ENCODE data around the gene MUC6. TPM values are rescaled to one million over a fixed set of nuclear protein-coding genes. Genes with fewer than 3 reads are reported as not detected.

The MUC6 gene
- total RNA-seq, 3 donors from 2014 or later (not counting 1 experiment from before 2014, with no cell fraction given) = not detected

- Histone ChIP-seq H3K36me3 (ENCODE audit: control insufficient read depth, insufficient read depth, low read length) (no peaks in the 10 kb centered on the region), H3K4me1 (ENCODE audit: control insufficient read depth, insufficient read depth, low read length) (peaks cover 13% of the 10 kb centered on the region), H3K4me3 (ENCODE audit: low read length) (no peak overlapping the region), H3K27ac (ENCODE audit: low read length) (no peak overlapping the region), H3K9me3 (ENCODE audit: control insufficient read depth, insufficient read depth, low read length) (no peaks in the 10 kb centered on the region), H3K27me3 (ENCODE audit: control insufficient read depth, insufficient read depth, low read length) (no peaks in the 10 kb centered on the region)
- no peaks in the 10 kb centered on the region for H3K27me3 Mint-ChIP-seq (ENCODE audit: low read depth in 2 of 2)
- H3K36me3 Mint-ChIP-seq = no peaks in the 10 kb centered on the region
- intact Hi-C loops (cut with micrococcal nuclease) = no loop called here
- ATAC-seq (no peak), DNase-seq (no peak)
- peaks cover 0 to 4% of the 10 kb centered on the region in 2 donors for H3K4me1 Mint-ChIP-seq
- no peak for TF ChIP-seq CTCF (IDR thresholded peaks at IDR 0.05)
- H3K27ac Mint-ChIP-seq = no peak overlapping the region
- H3K9me3 Mint-ChIP-seq = no peaks in the 10 kb centered on the region
- WGBS (ENCODE audit: insufficient coverage) = 96% methylated on average over 50 of the region's 50 CpGs
- H3K4me3 Mint-ChIP-seq = no peak overlapping the region
Measured at GRCh38 chr11:1023811-1024596, 12.5 kb downstream of the MUC6 start.

GRCh38 chr11:1022908-1023810 is 13.4 kb downstream of the MUC6 start:
- Mint-ChIP-seq H3K9me3 (peaks cover 0 to 2% of the 10 kb centered on the region in 2 donors), H3K4me1 (peaks cover 2 to 8% of the 10 kb centered on the region in 2 donors), H3K4me3 (no peak overlapping the region), H3K36me3 (no peaks in the 10 kb centered on the region), H3K27me3 (ENCODE audit: low read depth in 2 of 2) (no peaks in the 10 kb centered on the region), H3K27ac (no peak overlapping the region)
- intact Hi-C loops (cut with micrococcal nuclease) = no loop called here
- no peak for DNase-seq
- no peak for TF ChIP-seq CTCF (IDR thresholded peaks at IDR 0.05)
- no peak overlapping the region for H3K27ac ChIP-seq (ENCODE audit: low read length)
- H3K27me3 ChIP-seq (ENCODE audit: control insufficient read depth, insufficient read depth, low read length) = no peaks in the 10 kb centered on the region
- 96% methylated on average over 28 of the region's 28 CpGs for WGBS (ENCODE audit: insufficient coverage)
- no peak overlapping the region for H3K4me3 ChIP-seq (ENCODE audit: low read length)
- H3K4me1 ChIP-seq (ENCODE audit: control insufficient read depth, insufficient read depth, low read length) = peaks cover 15% of the 10 kb centered on the region
- no peaks in the 10 kb centered on the region for H3K9me3 ChIP-seq (ENCODE audit: control insufficient read depth, insufficient read depth, low read length)
- no peaks in the 10 kb centered on the region for H3K36me3 ChIP-seq (ENCODE audit: control insufficient read depth, insufficient read depth, low read length)
- ATAC-seq = no peak

- no peaks in the 10 kb centered on the region for H3K9me3 ChIP-seq (ENCODE audit: control insufficient read depth, insufficient read depth, low read length)
Measured at GRCh38 chr11:1022411-1022810, 14.1 kb downstream of the MUC6 start.

More at GRCh38 chr11:1022411-1022810, 14.1 kb downstream of the MUC6 start:
- TF ChIP-seq CTCF (IDR thresholded peaks at IDR 0.05) = no peak
- ATAC-seq = no peak
- peaks cover 22% of the 10 kb centered on the region for H3K4me1 ChIP-seq (ENCODE audit: control insufficient read depth, insufficient read depth, low read length)
- intact Hi-C loops (cut with micrococcal nuclease) = no loop called here
- H3K27ac Mint-ChIP-seq = no peak overlapping the region
- H3K36me3 Mint-ChIP-seq = no peaks in the 10 kb centered on the region
- H3K4me3 ChIP-seq (ENCODE audit: low read length) = no peak overlapping the region
- no peaks in the 10 kb centered on the region for H3K36me3 ChIP-seq (ENCODE audit: control insufficient read depth, insufficient read depth, low read length)
- H3K4me1 Mint-ChIP-seq = peaks cover 10 to 16% of the 10 kb centered on the region in 2 donors
- H3K27me3 ChIP-seq (ENCODE audit: control insufficient read depth, insufficient read depth, low read length) = no peaks in the 10 kb centered on the region
- WGBS (ENCODE audit: insufficient coverage) = 96% methylated on average over 7 of the region's 7 CpGs
- H3K27me3 Mint-ChIP-seq (ENCODE audit: low read depth in 2 of 2) = no peaks in the 10 kb centered on the region
- peaks cover 0 to 7% of the 10 kb centered on the region in 2 donors for H3K9me3 Mint-ChIP-seq
- H3K27ac ChIP-seq (ENCODE audit: low read length) = no peak overlapping the region
- no peak overlapping the region for H3K4me3 Mint-ChIP-seq
- DNase-seq = no peak
